ENCODE results near the gene NUDT22. TPM values are rescaled to one million over a fixed set of nuclear protein-coding genes. Genes with fewer than 3 reads are reported as not detected.
A peak's percentile ranks its signal among the peaks of the same experiment; 100 is the strongest.

The NUDT22 gene
- total RNA-seq, 1 donor from 2014 or later = 73.9 TPM

DNA sequence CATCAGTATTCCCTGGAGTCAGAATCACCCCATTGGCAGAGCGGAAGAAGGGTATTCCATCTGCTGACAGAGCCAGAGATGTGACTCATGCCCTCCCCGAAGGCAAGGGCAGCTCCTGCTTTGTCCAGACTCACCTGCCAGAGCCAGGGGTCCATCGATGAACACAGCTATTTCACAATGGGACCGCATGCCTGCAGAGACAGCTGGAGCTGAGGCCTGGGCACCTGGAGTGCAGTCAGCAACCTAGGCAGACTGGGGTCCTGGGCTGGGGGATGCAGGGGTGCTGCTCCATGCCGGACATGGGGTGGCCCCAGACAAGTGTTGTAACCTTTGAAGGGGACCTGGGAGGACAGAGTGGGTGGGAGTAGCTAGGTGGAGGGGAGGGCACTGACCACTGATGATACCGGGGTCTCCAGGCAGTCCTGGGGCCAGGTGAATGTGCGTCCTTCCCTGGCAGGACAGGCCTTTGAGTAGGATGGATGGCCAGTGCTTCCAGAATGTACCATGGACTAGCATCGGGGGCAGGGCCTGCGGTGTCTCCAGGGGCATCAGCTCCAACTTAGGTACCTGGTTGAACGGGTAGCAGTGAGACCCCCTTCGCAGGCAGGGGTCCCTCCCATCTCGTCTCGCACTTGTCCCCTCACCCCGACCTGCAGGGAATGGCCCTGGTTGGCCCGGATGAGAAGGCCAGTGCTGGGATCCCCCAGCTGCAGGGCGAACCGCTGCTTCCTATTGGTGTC, 1.8 kb upstream of the NUDT22 start:
- no peak for ATAC-seq
- no peak for DNase-seq
- intact Hi-C loops (cut with micrococcal nuclease) = no loop called here

DNA sequence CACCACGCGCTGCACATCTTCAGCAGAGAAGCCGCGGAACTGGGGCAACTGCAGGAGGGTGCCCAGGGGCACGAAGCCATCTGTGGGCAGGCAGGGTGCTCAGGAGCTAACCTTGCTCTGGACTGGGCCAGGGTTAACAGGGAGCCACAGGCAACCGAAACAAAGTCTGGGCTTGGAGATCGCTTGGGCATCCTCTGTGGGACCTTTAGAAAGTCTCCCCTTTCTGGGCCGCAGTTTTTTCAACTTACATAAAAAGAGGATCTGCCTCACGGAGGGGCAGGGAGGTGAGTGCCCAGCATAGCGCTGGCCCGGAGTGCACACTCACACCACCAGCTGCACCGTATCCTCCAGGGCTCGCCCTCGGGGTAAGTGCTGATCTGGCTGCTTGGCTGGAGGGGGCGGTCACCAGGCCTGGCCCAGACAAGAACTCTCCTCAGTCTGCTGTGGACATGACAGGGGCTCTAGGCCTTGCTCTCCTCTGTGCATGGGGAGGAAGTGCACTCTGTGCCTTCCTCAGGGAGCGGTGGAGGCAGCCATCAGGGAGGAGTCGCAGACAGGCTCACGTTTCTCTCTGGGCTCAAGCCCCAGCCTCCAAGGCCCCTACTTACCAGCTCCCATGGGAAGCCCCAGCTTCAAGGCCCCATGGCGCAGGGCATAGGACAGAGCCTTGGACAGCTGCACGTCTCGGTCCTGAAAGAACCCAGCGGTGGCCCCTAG, 1.0 kb upstream of the NUDT22 start:
- ATAC-seq = no peak
- intact Hi-C loops (cut with micrococcal nuclease) = no loop called here
- no peak for DNase-seq

DNA sequence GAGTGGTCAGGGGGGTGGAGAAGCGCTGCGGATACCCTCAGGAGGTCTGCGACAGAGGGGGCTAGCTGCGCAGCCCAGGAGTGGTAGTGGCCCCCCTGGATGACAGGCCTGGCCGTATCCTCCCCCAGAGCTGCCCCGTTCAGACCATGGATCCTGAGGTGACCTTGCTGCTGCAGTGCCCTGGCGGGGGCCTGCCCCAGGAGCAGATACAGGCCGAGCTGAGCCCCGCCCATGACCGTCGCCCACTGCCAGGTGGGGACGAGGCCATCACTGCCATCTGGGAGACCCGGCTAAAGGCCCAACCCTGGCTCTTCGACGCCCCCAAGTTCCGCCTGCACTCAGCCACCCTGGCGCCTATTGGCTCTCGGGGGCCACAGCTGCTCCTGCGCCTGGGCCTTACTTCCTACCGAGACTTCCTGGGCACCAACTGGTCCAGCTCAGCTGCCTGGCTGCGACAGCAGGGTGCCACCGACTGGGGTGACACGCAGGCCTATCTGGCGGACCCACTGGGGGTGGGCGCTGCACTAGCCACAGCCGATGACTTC, 505 bp downstream of the NUDT22 start:
- ATAC-seq (peak; percentile 47), DNase-seq (peak; percentile 78)
- intact Hi-C loops (cut with micrococcal nuclease) = no loop called here

DNA sequence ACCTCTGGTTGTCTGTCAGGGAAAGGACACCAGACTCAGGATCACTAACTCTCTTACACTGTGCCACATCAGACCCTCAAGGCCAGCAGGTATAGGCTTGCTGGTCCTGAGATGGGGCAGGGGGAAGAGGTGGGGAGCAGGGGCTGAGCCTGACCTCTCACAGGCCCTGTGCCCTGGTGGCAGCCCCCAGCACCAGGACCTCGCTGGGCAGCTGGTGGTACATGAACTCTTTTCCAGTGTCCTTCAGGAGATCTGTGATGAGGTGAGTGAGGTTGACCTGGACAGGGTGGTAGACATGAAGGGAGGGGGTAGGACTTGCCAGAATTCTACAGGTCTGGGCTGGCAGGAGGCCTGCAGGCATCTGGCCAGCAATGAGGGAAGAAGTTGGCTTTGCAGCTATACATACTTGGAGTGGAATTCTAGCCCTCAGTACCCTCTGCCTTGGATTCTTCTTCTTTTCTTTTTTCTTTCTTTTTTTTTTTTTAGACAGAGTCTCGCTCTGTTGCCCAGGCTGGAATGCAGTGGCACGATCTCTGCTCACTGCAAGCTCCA, 1.4 kb downstream of the NUDT22 start:
- intact Hi-C loops (cut with micrococcal nuclease) = no loop called here
- ATAC-seq (no peak), DNase-seq (no peak)

DNA sequence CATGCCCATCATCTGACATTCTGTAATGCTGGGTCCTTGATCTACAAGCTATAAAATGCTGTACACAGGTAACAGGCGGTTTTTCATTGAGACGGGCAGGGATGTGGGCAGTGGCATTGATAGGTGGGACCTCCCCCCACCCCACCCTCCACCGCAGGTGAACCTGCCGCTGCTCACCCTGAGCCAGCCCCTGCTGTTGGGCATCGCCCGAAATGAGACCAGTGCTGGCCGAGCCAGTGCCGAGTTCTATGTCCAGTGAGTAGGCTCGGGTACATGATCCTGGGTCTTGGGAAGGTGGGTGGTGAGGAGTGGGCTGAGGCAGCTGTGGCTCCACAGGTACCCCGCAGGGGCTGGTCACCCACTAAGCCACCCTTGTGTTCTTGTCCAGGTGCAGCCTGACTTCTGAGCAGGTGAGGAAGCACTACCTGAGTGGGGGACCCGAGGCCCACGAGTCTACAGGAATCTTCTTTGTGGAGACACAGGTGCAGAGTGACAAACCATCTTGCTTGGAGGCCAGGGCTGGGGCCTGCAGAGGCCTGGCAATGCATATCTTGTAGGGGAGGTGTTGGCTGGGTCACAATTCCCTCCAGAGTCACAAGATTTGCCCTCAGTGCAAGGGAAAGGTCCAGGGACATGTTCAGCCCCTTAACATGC, 3.1 kb downstream of the NUDT22 start:
- no peak for ATAC-seq
- intact Hi-C loops (cut with micrococcal nuclease) = no loop called here
- DNase-seq = no peak

DNA sequence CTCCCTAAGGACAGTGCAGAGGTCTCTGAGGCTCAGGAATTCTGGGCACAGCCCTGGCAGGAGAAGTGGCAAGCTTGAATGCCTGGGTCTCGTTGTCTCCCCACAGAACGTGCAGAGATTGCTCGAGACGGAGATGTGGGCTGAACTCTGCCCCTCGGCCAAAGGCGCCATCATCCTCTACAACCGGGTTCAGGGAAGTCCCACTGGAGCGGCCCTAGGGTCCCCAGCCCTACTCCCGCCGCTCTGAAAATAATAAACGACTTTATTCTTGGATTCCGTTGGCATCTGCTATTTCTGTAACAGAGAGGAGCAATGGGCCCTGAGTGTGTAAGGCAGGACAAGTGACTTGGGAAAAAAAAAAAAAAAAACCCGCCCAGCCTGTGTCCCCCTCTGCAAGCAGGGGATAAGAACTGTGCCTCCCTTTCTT, 3.7 kb downstream of the NUDT22 start:
- DNase-seq = no peak
- intact Hi-C loops (cut with micrococcal nuclease) = no loop called here
- ATAC-seq = no peak

DNA sequence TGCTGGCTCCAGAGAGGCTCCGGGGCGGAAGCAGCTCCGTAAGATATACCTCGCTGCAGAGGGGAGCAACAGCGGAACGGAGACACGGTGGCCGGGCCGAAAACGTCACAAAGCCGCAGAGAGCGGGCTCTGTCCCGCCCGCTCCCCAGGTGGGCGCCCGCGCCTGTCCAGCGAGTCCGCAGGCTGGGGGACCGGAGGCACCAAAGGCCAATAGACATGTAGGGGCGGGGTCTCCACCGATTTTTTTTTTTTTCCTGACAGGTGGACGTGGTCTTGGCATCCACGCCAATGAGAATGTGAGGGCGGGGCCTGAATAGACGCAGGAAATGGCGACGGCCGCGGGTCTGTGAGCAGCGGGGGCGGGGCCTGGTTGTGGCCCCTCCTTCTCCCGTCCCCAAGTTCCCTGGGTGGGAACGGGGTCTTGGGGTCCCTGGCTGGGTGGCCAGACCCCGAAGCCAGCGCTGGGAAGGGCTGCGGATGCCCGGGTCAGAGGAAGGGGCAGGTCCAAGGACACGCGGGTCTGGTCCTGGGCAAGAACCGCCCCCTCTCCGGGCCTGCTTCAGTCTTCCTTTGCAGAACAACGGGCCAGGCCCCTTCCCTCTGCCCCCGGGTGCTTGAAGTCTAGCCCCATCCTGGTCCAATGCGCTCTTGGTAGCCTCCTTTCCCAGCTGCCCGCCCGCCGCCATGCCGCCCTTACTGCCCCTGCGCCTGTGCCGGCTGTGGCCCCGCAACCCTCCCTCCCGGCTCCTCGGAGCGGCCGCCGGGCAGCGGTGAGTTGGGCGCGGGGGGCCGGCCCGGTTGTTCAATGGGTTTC, 4.3 kb downstream of the NUDT22 start, which contains the start of gene DNAJC4:
TSS of gene DNAJC4 (plus strand) at position 378 of the 814 bp plus-strand sequence. CDS start at position 685, 307 bp downstream.
- intact Hi-C loops (cut with micrococcal nuclease) = no loop called here
- ATAC-seq (peak; percentile 64), DNase-seq (peak; percentile 96)

DNA sequence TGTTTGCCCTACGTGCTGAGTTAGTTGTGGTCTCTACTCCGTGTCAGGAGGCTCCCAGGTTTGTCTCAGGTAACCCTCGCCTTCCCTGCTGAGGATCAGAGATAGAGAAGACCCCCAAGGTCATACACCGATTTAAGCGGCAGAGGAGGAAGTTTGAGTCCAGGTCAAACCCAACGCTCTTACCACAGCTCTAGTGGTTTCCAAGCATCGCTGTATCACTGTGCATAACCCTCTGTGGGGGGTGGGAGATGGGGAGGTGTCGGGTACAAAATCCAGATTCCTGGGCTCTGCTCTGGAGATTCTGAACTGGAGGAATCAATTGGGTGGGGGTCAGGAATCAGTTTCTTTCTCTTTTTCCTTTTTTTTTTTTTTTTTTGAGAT, 4.9 kb downstream of the NUDT22 start:
- no peak for ATAC-seq
- DNase-seq = no peak

DNA sequence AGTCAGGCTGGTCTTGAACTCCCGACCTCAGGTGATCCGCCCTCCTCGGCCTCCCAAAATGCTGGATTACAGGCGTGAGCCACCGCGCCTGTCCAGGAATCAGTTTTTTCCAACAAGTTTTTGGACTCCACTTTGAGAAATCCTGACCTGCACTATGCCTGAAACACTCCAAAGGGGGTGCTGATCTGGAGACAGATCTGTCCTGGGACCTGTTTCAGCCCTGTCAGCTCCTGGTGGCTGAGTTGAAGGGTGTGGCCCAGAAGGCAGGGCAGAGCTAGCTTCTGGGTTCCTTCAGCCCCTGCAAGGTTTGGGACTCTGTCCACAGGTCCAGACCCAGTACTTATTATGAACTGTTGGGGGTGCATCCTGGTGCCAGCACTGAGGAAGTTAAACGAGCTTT, 5.5 kb downstream of the NUDT22 start:
- ATAC-seq (no peak), DNase-seq (no peak)
- intact Hi-C loops (cut with micrococcal nuclease) = no loop called here

More for the DNA sequence above, 4.9 kb downstream of the NUDT22 start:
- intact Hi-C loops (cut with micrococcal nuclease) = no loop called here

DNA sequence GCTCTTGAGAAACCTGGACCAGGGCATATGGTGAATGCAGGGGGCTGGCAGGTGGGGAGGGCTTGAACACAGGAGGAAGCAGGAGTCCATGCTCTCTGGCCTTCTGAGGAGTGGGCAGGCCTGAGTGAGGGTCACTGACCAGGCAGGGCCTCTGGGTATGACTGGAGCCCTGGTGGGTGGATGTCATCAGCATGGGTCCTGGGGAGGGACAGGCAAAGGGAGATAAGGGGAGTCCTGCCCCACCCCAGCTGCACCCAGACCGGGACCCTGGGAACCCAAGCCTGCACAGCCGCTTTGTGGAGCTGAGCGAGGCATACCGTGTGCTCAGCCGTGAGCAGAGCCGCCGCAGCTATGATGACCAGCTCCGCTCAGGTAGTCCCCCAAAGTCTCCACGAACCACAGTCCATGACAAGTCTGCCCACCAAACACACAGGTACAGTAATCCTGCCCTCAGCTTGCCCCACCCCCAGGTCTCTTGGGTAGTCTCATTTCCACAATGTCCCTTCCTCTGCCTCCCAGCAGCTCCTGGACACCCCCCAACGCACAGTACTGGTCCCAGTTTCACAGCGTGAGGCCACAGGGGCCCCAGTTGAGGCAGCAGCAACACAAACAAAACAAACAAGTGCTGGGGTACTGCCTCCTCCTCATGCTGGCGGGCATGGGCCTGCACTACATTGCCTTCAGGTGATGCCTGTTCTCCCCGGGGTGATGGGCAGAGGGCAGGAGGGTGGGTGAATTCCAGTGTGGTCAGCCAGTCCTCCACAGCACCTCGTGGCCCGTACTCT, 6.3 kb downstream of the NUDT22 start:
- no peak for ATAC-seq
- DNase-seq = no peak
- intact Hi-C loops (cut with micrococcal nuclease) = no loop called here

DNA sequence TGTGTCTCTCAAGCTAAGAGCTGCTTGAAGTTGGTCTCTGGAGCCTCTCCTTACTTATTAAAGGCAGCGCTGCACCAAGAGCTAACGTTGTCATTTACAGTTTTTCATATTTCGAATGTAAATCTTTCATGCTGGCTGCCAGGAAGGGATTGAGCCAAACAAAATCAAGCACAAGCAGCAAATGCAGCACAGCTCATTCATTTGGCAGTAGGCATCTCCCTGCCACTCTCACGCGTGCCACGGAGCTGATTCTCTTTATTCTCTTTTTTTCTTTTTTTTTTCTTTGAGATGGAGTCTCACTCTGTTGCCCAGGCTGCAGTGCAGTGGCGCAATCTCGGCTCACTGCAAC, 6.9 kb downstream of the NUDT22 start:
- ATAC-seq (no peak), DNase-seq (no peak)
- intact Hi-C loops (cut with micrococcal nuclease) = no loop called here

DNA sequence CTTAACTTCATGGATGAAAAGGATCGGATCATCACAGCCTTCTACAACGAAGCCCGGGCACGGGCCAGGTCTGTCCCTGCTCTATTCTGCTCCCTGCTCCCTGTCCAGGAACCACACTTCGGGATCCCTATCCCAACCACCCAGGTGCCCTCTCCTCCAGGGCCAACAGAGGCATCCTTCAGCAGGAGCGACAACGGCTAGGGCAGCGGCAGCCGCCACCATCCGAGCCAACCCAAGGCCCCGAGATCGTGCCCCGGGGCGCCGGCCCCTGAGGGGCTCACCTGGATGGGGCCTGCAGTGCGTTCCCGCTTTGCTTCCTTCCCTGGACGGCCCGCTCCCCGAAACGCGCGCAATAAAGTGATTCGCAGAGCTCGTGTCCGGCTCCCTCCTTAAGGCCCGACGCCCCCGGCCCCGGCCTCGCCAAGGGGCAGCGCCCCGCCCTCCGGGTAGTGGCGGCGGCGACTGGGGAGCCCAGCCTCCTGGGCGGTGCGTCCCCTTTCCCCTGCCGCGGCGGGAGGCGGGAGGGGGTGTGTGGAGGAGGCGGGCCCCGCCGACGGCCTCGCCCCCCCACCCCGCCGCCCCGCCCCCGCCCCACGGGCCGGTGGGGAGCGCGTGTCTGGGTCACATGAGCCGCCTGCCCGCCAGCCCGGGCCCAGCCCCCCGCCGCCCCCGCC, 8.0 kb downstream of the NUDT22 start, which contains the start of gene VEGFB:
TSS of gene VEGFB (plus strand) at position 672 of the 674 bp plus-strand sequence. CDS start 250 bp downstream, outside the sequence.
- intact Hi-C loops (cut with micrococcal nuclease) = no loop called here

DNA sequence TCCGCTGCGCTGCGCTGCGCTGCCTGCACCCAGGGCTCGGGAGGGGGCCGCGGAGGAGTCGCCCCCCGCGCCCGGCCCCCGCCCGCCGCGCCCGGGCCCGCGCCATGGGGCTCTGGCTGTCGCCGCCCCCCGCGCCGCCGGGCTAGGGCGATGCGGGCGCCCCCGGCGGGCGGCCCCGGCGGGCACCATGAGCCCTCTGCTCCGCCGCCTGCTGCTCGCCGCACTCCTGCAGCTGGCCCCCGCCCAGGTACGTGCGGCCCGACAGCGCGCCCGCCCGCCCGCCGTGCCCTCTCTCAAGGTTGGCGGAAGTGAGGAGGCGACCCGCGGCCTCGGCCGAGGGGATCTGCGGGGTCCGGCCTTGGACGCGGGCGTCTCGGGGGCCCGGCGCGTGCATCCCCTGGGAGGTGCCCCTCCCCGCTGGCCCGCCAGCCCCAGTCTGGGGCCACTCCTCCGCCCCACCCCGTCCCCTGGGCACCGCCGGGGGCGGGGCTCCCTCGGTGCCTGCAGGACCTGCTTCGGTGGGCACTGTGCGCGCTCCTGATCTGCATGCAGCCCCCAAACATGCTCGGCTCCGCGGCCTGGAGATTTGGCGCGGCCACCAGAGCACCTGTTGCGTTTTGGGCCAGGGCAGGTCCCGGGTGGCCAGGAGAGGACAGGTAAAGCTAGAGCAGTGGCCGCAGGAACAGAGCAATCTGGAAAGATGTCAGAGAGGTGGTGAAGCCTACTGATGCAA, 8.7 kb downstream of the NUDT22 start:
- peak; percentile 81 for DNase-seq
- peak; percentile 41 for ATAC-seq
- intact Hi-C loops (cut with micrococcal nuclease) = no loop called here

More for the DNA sequence above, 8.0 kb downstream of the NUDT22 start, which contains the start of gene VEGFB:
- DNase-seq = peak; percentile 89
- ATAC-seq = peak; percentile 67

DNA sequence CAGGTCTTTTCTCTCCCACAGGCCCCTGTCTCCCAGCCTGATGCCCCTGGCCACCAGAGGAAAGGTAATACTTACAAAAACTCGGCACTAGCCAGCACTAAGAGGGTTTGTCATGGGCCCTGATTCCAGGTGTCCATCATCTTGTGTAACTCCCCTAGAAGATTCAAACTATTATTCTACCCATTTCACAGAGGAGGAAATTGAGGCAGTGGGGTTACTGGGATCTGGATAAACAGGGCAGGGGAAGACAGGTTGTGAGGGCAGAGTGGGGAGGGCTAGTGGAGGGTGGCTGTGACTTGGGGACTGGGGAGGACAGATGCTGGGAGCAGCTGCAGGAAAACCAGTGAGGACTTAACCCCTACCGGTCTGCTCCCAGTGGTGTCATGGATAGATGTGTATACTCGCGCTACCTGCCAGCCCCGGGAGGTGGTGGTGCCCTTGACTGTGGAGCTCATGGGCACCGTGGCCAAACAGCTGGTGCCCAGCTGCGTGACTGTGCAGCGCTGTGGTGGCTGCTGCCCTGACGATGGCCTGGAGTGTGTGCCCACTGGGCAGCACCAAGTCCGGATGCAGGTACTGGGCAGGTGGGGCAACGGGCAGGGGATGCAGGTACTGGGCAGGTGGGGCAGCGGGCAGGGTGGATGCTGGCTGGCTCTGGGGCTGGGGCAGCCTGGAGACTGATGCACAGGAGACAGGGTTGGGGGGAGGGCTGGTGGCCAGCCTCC, 9.5 kb downstream of the NUDT22 start:
- intact Hi-C loops (cut with micrococcal nuclease) = no loop called here
- DNase-seq = no peak
- no peak for ATAC-seq

DNA sequence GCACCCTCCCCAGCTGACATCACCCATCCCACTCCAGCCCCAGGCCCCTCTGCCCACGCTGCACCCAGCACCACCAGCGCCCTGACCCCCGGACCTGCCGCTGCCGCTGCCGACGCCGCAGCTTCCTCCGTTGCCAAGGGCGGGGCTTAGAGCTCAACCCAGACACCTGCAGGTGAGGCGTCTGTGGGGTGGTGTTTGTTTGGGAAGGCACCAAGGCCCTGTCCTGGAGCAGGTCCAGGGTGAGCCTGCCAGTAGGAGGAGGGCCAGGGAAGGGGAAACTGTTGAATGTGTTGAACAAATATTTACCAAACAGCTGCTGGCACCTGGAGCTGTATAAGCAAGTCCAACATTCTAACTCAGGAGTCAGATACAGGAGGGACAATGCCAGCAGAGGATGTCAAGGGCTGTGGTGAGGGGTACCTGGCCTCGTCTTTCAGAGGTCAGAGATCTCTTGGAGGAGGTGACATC, 11.4 kb downstream of the NUDT22 start:
- intact Hi-C loops (cut with micrococcal nuclease) = no loop called here
- ATAC-seq (no peak), DNase-seq (no peak)

DNA sequence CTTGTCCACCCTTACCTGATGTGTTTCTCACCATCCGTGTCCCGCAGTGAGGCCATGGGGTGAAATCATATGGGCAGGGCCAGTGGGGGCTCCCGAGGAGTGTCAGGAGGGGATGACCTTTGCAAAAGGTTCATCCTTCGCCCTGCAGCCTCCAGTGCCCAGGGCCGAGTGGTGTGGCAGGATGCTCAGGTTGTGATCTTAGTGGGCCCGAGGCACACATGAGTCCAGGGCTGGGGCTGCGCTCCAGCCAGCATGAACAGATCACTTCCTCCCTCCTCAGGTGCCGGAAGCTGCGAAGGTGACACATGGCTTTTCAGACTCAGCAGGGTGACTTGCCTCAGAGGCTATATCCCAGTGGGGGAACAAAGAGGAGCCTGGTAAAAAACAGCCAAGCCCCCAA, 12.0 kb downstream of the NUDT22 start:
- intact Hi-C loops (cut with micrococcal nuclease) = no loop called here
- no peak for ATAC-seq

More for the DNA sequence above, 12.0 kb downstream of the NUDT22 start:
- peak; percentile 26 for DNase-seq

Measured in left ventricle myocardium superior (tissue), 1 donor.